VCaP (cell line): ENCODE data around the gene KRT82.

Source experiments
- H3K27ac ChIP-seq: fragments of 450-650 bp; 2 replicates; pipeline ENCODE4 v1.5.1; 2017
- TF ChIP-seq, protein P1 (sequence below): fragments of 450-650 bp; conservative IDR thresholded peaks from 2 replicates; pipeline ENCODE4 v1.5.1; 2017; ENCODE audit warnings: mild to moderate bottlenecking, moderate library complexity

Gene KRT82

DNA sequence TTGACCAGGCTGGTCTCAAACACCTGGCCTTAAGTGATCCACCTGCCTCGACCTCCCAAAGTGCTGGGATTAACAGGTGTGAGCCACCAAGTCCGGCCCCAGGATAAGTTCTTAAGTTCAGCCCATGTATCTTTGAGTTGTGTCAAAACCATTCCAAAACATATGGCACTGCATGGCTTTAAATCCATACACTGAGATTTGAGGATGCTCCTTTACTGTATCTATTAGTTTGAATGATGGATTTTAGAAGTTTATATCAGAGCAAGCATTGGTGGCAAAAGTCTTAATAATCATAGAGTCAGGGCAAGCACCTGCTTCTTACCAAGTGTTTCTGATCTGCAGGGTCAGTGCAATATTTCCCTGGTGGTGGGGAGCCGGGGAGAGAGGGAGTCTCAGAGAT, 39.7 kb upstream of the KRT82 start:
- H3K27ac ChIP-seq: peak overlapping the region; percentile 67; the same call in 1 of the 2 replicates
- TF ChIP-seq, protein P1, sequence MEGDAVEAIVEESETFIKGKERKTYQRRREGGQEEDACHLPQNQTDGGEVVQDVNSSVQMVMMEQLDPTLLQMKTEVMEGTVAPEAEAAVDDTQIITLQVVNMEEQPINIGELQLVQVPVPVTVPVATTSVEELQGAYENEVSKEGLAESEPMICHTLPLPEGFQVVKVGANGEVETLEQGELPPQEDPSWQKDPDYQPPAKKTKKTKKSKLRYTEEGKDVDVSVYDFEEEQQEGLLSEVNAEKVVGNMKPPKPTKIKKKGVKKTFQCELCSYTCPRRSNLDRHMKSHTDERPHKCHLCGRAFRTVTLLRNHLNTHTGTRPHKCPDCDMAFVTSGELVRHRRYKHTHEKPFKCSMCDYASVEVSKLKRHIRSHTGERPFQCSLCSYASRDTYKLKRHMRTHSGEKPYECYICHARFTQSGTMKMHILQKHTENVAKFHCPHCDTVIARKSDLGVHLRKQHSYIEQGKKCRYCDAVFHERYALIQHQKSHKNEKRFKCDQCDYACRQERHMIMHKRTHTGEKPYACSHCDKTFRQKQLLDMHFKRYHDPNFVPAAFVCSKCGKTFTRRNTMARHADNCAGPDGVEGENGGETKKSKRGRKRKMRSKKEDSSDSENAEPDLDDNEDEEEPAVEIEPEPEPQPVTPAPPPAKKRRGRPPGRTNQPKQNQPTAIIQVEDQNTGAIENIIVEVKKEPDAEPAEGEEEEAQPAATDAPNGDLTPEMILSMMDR: no peak

DNA sequence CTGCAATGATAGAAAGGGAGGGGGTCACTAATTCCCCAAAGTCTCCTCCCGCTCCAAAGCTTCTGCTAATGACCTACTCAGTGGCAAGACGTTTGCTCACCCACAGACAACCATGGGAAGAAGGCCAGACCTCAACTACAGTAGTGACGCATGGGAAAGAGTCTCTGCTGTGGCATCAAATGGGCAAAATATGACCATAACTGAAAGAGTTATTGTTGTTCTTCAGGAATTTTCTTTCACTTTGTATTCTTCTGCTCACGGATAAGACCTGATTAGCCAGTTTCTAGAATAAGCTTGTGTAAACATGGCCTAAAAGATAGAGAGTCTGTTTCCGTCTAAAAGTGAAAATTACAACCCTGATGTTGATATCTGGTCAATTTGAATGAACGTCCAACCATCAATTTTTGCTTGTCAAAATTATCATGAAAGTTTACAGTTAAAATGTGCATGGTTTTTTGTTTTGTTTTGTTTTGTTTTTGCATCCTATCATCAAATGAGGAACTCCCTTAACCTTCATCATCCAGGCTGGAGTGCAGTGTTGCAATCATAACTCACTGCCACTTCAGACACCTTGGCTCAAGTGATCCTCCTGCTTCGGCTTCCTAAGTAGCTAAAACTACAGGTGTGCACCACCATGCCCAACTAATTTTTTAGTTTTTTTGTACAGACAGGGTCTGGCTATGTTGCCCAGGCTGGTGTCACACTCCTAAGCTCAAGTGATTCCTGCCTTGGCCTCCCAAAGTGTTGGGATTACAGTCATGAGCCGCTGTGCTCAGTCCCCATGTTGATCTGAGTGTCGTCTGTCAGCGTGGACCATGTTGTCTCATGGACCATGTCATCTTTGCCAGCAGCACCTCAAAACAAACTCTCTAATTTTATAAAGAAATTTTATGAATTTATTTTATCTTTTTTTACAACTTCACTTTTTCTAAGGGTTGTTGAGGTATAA, 38.8 kb upstream of the KRT82 start:
- TF ChIP-seq, protein P1: no peak

DNA sequence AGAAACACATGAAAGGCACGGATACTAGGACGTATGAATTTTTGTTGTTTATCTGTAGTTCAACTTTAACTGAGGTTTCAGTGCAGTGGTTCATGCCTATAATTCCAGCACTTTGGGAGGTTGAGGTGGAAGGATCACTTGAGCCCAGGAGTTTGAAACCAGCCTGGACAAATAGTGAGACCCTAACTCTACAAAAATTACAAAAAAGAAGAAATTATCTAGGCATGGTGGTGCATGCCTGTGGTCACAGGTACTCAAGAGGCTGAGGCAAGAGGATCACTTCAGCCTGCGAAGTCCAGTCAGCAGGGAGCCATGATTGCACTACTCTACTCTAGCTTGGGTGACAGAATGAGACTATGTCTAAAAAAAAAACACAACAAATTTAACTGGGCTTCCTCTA, 37.8 kb upstream of the KRT82 start:
- peak overlapping the region; percentile 67 for H3K27ac ChIP-seq
- TF ChIP-seq, protein P1: no peak

More for the DNA sequence above, 38.8 kb upstream of the KRT82 start:
- H3K27ac ChIP-seq: peak overlapping the region; percentile 67

DNA sequence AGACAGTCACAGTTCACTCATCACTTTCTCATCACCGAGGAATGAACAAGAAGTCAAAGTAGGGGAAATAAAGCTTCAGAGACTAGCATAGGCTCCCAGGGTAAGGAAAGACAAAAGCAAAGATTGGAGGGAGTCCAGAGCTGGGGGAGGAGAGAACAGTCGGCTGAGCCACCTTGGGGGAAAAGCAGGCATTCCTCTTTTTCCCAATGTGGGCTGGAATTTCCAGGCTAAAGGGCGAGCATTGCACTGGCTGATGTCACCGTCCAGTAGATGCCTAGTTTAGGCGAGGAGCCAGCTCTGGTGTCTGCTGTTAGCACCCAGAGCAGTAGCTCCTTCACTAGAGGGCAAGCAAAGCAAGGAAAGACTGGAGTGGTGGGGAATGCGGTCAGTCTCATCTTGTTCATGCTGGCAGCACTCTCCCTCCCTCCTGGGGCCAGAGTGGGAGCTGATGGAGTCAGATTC, 36.5 kb upstream of the KRT82 start:
- H3K27ac ChIP-seq: no peak overlapping the region
- TF ChIP-seq, protein P1: no peak

DNA sequence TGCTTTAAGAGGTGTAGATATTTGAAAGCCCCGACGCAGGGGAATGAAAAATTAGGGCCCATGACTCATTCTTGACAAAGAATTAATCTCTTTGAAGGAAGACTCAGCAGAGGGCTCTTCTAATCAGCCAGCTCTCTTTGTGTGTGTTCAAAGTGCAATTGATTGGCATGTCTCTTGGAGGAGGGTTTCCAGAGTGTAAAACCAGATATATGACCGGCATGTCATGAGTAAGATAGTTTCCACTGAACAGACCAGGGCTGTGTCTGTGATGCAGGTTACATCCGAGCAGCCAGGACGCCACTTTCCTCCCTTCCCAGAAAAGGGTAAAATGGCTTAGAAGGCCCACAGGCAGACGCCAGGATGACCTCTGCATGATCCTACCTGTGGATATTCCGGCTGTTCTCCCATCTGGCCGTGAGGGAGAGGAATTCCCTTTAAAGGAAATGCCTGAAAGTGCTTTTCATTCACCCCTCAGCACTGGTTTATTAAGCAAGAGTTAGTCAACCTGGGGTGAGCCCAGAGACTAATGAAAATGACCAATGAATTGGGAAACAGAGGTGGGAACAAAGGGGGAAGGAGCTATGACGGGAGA, 35.3 kb upstream of the KRT82 start:
- TF ChIP-seq, protein P1: no peak
- no peak overlapping the region for H3K27ac ChIP-seq

DNA sequence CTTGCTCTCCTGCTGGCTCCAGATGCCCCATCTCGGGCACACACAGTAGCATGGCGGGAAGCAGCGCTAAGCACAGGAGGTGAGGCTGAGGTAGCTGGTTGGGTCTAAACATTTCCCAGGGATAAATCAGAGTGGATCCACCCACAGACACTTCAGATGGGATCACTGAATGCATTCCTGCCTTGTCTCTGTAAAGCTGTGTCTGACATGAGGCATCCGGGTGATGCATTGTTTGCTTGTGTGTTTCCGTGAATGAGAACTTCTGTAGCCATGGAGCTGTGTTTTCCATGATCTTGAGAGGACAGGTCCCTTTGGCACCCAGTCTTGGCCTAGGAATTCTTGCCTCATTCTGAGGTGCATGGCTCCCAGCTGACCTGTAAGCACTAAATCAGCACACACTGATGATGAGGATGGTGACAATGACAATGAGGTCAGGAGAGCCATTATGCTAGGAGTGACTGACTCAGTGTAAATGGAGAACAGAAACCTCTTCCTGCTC, 34.7 kb upstream of the KRT82 start:
- H3K27ac ChIP-seq: no peak overlapping the region
- TF ChIP-seq, protein P1: no peak

DNA sequence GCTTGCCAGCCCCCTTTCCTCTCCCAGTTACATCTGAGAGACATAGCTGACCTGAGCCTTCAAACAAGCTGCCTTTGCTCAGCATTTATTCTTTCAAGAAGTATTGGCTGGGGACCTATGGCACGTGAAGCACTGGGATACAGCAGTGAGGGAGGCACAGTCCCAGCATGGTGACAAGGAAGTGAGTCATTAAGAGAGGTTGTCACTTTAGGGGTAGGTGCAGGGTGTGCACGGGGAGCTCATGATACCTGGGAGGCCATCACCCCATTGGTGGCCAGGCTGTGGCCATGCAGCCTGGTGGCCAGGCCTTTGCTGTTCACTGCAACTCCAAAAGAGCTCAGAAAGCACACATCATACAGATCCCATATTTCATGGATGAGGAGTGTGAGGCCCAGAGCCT, 33.7 kb upstream of the KRT82 start:
- H3K27ac ChIP-seq: no peak overlapping the region
- TF ChIP-seq, protein P1: no peak
